ENCODE data around the gene PLD4.
A peak's percentile ranks its signal among the peaks of the same experiment; 100 is the strongest.

Gene PLD4

GRCh38 chr14:104976198-104977007, 51.7 kb downstream of the PLD4 start:
- DNase-seq, result peak; percentile 54

GRCh38 chr14:104977008-104977680, 52.5 kb downstream of the PLD4 start:
- no peak for DNase-seq

GRCh38 chr14:104977681-104978653, 53.3 kb downstream of the PLD4 start, which contains the start of gene AHNAK2:
Gene AHNAK2, minus strand, starts transcription at chr14:104978374. Its CDS starts 137 bp downstream, at chr14:104978237.
- DNase-seq, result no peak

- DNase-seq, result no peak
Observed at GRCh38 chr14:104978746-104979691, 54.3 kb downstream of the PLD4 start.

GRCh38 chr14:104979758-104980610, 55.3 kb downstream of the PLD4 start:
- no peak for DNase-seq

GRCh38 chr14:104980611-104981531, 56.2 kb downstream of the PLD4 start:
- DNase-seq, result no peak

GRCh38 chr14:104981699-104982541, 57.2 kb downstream of the PLD4 start:
- DNase-seq, result no peak

GRCh38 chr14:104982548-104983230, 58.0 kb downstream of the PLD4 start:
- DNase-seq, result no peak

Measured in KG1 (cell line).